Loucy (cell line): ENCODE results near the gene IL20.

ENCODE experiments used
- H2AFZ ChIP-seq: fragments of 200-600 bp; sonication (generic); 2 replicates; pipeline ENCODE4 v1.6.0; 2016; ENCODE audit warnings: antibody characterized with exemption, mild to moderate bottlenecking, low read length, moderate library complexity
- H3F3A ChIP-seq: fragments of 200-600 bp; 2 replicates; pipeline ENCODE4 v1.6.0; 2016; ENCODE audit warnings: antibody characterized with exemption, low read depth, mild to moderate bottlenecking
- H3K27me3 ChIP-seq: fragments of 200-600 bp; sonication (generic); 2 replicates; pipeline ENCODE4 v1.6.1; 2014; ENCODE audit warnings: low read length, mild to moderate bottlenecking; ENCODE audit not compliant: insufficient read depth, poor library complexity, severe bottlenecking
- H3K36me3 ChIP-seq: fragments of 200-600 bp; sonication (generic); 2 replicates; pipeline ENCODE4 v1.6.1; 2016; ENCODE audit warnings: low read length; ENCODE audit not compliant: insufficient read depth
- H3K4me1 ChIP-seq: fragments of 200-600 bp; sonication (generic); 2 replicates; pipeline ENCODE4 v1.5.1; 2014; ENCODE audit warnings: low read length, mild to moderate bottlenecking; ENCODE audit not compliant: insufficient read depth, poor library complexity, severe bottlenecking
- H3K4me2 ChIP-seq: fragments of 200-600 bp; sonication (generic); 2 replicates; pipeline ENCODE4 v1.6.0; 2014; ENCODE audit warnings: antibody characterized with exemption, low read length, low read depth, mild to moderate bottlenecking; ENCODE audit not compliant: poor library complexity, severe bottlenecking
- H3K4me3 ChIP-seq: fragments of 200-600 bp; sonication (generic); 2 replicates; pipeline ENCODE4 v1.5.1; 2014; ENCODE audit warnings: low read length, mild to moderate bottlenecking, mixed read lengths; ENCODE audit not compliant: poor library complexity, severe bottlenecking
- H3K79me2 ChIP-seq: fragments of 200-600 bp; sonication (generic); 2 replicates; pipeline ENCODE4 v1.6.1; 2014; ENCODE audit warnings: low read length; ENCODE audit not compliant: insufficient read depth
- H3K9ac ChIP-seq: fragments of 200-600 bp; sonication (generic); 2 replicates; pipeline ENCODE4 v1.6.0; 2014; ENCODE audit warnings: mild to moderate bottlenecking, low read depth, low read length, moderate library complexity; ENCODE audit not compliant: poor library complexity, severe bottlenecking
- H3K9me2 ChIP-seq: fragments of 200-600 bp; sonication (generic); replicated peaks from 2 replicates; pipeline ENCODE4 v1.6.1; 2016; ENCODE audit warnings: low read depth, low read length, mixed read lengths
- H3K9me3 ChIP-seq: fragments of 200-600 bp; sonication (generic); 2 replicates; pipeline ENCODE4 v1.6.1; 2014; ENCODE audit warnings: mild to moderate bottlenecking, antibody characterized with exemption, low read length, low read depth; ENCODE audit not compliant: insufficient read depth
- H4K20me1 ChIP-seq: fragments of 200-600 bp; sonication (generic); 2 replicates; pipeline ENCODE4 v1.6.0; 2014; ENCODE audit warnings: antibody characterized with exemption, low read length, mild to moderate bottlenecking; ENCODE audit not compliant: insufficient read depth, poor library complexity, severe bottlenecking
- CTCF ChIP-seq: fragments of 200-600 bp; sonication (generic); conservative IDR thresholded peaks from 2 replicates; pipeline ENCODE4 v1.5.1; 2014; ENCODE audit warnings: mild to moderate bottlenecking, antibody characterized with exemption, low read length
- EZH2phosphoT487 ChIP-seq: fragments of 200-600 bp; IDR thresholded peaks from 2 replicates; pipeline ENCODE4 v1.6.1; 2018; ENCODE audit warnings: antibody characterized with exemption, mild to moderate bottlenecking, moderate library complexity, borderline replicate concordance

The IL20 gene

GRCh38 chr1:206859082-206859521 is 6.3 kb upstream of the IL20 start:
- H3K27me3 ChIP-seq = no peaks in the 10 kb centered on the region
- no peaks in the 10 kb centered on the region for H3K36me3 ChIP-seq
- no peak for TF ChIP-seq EZH2phosphoT487
- TF ChIP-seq CTCF = no peak
- no peaks in the 10 kb centered on the region for H4K20me1 ChIP-seq
- H3K79me2 ChIP-seq = no peaks in the 10 kb centered on the region
- H3K4me1 ChIP-seq = no peaks in the 10 kb centered on the region
- no peaks in the 10 kb centered on the region for H3K9me2 ChIP-seq
- H3F3A ChIP-seq = no peaks in the 10 kb centered on the region
- H2AFZ ChIP-seq = no peak overlapping the region
- no peak overlapping the region for H3K9ac ChIP-seq
- H3K4me2 ChIP-seq = no peak overlapping the region
- H3K4me3 ChIP-seq = no peak overlapping the region
- H3K9me3 ChIP-seq = no peaks in the 10 kb centered on the region

DNA sequence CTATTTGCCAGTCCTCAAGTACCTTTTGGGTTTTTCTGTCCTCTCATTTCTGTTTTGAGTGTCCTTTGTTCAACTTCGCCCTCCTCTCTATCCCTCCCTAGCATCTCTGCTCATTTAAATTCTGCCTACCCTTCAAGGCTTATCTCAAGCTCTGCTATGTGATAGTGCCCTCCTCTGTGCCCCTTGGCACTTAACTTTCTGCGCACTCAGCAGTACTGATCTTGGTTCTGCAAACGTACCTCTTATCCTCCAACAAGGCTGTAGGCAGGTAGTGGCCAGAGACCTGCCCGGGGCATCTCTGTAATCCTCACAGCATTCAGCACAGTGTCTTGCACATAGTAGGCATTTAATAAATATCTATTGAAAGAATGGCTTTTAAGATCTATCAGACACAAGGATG is 5.3 kb upstream of the IL20 start:
- no peaks in the 10 kb centered on the region for H3F3A ChIP-seq
- H4K20me1 ChIP-seq = no peaks in the 10 kb centered on the region
- no peak overlapping the region for H3K4me3 ChIP-seq
- H3K27me3 ChIP-seq = no peaks in the 10 kb centered on the region
- TF ChIP-seq EZH2phosphoT487 (no peak), CTCF (no peak)
- H3K9ac ChIP-seq = no peak overlapping the region
- no peaks in the 10 kb centered on the region for H3K9me2 ChIP-seq
- H3K9me3 ChIP-seq = no peaks in the 10 kb centered on the region
- H3K36me3 ChIP-seq = no peaks in the 10 kb centered on the region
- H3K4me1 ChIP-seq = no peaks in the 10 kb centered on the region
- H3K79me2 ChIP-seq = no peaks in the 10 kb centered on the region
- no peak overlapping the region for H3K4me2 ChIP-seq
- H2AFZ ChIP-seq = no peak overlapping the region

DNA sequence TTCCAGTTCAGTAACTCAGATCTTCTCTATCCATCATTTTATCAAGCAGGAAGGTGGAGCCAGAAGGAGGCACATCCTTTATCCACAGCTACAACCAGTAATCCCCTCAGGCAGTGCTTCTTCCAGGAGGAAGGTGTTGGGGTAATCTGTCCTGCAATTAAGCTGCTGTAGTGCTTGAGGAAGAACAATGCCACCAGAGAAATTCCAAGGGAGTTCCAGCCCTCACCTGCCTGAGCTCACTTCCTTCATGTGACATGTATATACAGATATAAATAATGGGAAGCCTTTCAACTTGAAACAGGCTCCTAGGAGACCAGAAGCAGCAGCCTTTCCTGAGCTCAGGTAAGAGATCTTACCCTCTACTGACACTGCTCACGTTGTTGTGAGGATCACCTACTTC is 2.2 kb upstream of the IL20 start:
- TF ChIP-seq CTCF (no peak), EZH2phosphoT487 (no peak)
- H3K27me3 ChIP-seq = no peaks in the 10 kb centered on the region
- H3K4me1 ChIP-seq = no peaks in the 10 kb centered on the region
- H3K79me2 ChIP-seq = no peaks in the 10 kb centered on the region
- no peak overlapping the region for H2AFZ ChIP-seq
- no peak overlapping the region for H3K4me3 ChIP-seq
- H3F3A ChIP-seq = no peaks in the 10 kb centered on the region
- H3K9me3 ChIP-seq = no peaks in the 10 kb centered on the region
- no peaks in the 10 kb centered on the region for H3K9me2 ChIP-seq
- no peaks in the 10 kb centered on the region for H4K20me1 ChIP-seq
- H3K9ac ChIP-seq = no peak overlapping the region
- no peaks in the 10 kb centered on the region for H3K36me3 ChIP-seq
- H3K4me2 ChIP-seq = no peak overlapping the region
